ENCODE results near the gene UBE2S.
"Not testable (repeated sequence)": the region's sequence is repeated elsewhere in the genome, so short reads cannot be mapped to it uniquely, and the experiment has no call there.

Gene UBE2S

DNA sequence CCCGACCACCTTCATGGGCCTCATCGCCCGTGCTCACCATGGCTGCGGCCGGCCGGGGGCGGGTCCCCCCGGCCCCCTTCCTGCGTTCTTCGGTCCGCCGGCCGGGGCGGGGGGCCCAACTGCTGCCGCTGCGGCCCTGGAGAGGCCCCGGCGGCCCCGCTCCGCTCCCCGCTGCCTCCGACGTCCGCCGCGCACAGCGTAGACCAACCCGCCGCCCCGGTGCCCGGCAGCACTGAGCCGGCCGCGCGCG lies at the start of gene UBE2S:
Gene UBE2S, minus strand, starts transcription at position 239 of the 250 bp plus-strand sequence. Its CDS starts 199 bp downstream, at position 40.
- FAIRE-seq: not testable (repeated sequence)

DNA sequence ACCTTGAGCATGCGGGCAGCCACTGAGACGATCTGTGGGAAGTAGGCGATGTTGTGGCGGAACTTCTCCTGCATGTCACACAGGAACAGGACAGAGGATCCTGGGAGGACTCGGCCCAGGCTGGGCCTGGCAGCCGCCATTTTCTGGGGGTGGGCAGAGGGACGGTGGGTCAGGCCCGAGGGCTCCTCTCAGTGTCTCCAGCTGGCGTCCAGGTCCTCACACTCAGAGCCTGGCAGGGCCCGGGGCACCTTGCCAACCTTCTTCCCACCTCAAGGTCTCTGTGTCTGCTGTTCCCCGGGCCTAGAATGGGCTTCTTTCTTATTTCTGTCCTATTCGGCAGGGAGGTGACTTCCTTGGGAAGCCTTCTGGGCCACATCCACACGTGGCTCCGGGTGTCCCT lies 48.8 kb upstream of the UBE2S start:
- FAIRE-seq: no peak

DNA sequence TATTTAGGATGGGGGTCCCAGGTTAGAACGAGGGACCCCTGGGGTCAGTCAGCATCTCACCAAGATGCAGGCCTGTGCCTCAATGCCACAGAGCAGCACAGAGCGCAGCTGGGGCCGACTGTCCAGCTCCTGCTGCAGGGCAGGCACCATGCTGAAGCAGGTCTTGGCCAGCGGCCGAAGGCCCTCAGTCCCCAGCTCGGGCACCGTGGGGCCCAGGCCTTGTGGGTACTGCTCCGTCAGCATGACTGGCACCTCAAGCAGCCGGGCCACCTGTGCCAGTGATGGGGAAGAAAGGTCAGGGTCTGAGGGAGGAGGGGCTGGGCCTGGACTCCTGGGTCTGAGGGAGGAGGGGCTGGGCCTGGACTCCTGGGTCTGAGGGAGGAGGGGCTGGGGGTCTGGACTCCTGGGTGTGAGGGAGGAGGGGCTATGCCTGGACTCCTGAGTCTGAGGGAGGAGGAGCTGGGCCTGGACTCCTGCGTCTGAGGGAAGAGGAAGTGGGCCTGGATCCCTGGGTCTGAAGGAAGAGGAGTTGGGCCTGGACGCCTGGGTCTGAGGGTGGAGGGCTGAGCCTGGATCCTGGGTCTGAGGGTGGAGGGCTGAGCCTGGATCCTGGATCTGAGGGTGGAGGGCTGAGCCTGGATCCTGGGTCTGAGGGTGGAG lies 48.1 kb upstream of the UBE2S start:
- FAIRE-seq: no peak

DNA sequence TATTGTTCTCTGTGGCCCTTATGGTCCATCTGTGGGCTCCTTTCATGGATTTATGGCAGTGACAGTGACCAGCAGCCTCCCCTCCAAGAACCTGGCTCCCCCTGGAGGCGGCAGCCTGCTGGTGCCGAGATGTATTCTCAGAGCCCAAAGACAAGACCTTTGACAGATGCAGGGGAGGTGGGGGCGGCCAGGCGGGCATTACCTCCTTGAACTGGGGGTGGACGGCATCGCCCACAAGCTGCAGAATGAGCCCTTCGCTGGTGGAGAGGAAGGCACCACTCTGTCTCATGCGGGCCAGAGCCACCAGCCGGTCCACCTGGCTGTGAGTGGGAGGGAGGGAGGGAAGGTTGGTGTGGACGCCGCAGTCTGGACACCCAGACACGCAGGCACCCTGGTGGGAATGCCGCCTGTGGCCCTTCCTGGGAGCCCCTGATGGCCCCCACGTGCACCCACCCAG lies 47.2 kb upstream of the UBE2S start:
- FAIRE-seq: no peak

DNA sequence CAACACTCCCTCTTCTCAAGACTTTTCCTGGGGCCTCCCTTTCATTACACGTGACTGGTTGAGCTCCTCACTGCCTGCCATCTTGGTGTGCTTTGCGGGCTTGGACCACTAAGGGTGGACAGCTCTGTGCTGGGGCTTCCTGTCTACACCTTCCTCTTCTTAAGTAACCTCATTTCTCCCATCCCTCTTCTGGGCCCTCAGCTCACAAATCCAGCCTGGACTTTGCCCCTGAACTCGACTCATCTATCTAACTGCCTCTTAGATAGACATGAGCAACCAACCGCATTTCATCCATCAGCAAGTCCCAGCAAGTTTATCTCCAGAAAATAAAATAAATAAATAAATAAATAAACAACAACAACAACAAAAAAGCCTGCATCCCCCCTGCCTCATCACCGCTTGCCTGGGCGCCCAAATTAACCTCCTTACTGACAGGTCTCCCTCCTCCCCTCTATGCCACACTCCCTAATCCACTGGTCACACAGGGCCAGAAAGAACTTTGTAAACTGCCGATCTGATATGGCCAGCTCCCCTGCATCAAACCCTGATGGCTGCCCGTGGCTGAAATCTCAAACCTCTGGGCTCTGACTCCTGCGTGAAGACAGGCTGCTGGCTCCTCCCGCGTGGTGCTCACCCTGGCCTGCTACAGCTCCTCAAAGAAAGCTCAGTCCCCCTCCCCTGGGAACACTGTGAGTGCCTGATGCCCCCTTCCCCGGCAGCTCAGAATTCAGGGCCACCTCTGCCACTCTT lies 46.1 kb upstream of the UBE2S start:
- FAIRE-seq: no peak

DNA sequence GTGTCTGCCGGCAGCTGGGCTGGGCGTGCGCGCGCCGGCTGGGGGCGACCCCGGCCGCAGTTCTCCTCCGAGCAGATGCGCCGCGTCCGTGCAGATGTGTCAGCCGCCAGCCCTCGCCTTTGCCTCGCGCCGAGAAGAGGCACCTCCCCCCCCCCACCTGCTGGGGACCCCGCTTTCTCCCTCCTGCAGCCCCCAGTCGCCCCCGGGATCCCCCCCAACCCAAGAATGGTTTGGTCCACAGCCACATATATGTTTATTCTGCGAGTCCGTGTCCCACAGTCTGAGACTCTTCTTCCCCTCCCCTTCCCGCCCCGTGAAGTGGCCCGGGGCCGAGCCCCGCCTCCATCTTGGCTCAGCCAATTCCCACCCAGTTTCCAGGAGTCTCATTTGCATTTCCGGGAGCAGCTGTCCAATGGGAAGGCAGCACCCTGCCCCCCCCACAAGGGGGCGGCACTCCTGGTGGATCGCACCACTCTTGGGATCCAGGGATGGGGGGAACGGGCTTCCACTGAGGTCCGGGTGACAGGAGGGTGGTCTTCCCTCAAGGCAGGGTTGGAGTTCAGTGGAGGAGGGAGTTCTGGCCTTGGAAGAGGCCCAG lies 45.3 kb upstream of the UBE2S start:
- FAIRE-seq: no peak

DNA sequence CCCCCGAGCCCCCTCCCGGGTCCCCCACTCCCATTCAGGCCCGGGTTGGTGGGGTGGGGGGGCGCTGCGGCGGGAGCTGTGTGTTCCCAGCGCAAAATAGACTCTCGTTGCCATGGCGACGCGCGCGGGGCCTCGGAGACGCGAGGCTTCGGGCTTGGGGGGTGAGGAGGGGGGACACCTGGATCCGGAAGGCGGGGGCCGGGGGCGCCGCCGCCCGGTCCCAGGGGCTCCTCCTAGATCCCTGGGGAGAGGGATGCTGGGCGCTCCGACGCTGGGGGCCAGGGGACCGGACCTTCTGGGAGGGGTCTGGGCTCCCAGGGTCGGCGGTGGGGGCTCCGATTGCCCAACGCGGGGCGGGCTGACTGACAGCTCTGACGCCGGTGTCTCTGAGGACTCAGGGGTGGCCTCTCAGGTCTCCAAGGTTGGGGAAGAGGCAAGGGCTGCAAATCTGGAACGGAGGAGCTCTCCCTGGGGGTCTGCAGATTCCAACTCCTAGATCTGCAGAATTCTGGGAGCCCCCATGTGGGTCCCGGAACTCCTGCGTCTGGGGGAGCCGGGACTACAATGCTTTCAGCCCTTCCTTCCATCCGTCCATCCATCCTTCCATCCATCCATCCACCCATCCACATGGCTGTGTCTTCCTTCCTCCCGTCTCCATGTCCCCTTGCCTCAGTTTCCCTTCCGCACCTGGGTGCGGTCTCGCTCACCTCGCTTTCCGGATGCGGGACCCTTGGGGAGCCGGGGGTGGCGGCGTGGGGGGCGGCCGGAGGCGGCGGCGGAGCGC lies 44.6 kb upstream of the UBE2S start:
- no peak for FAIRE-seq

DNA sequence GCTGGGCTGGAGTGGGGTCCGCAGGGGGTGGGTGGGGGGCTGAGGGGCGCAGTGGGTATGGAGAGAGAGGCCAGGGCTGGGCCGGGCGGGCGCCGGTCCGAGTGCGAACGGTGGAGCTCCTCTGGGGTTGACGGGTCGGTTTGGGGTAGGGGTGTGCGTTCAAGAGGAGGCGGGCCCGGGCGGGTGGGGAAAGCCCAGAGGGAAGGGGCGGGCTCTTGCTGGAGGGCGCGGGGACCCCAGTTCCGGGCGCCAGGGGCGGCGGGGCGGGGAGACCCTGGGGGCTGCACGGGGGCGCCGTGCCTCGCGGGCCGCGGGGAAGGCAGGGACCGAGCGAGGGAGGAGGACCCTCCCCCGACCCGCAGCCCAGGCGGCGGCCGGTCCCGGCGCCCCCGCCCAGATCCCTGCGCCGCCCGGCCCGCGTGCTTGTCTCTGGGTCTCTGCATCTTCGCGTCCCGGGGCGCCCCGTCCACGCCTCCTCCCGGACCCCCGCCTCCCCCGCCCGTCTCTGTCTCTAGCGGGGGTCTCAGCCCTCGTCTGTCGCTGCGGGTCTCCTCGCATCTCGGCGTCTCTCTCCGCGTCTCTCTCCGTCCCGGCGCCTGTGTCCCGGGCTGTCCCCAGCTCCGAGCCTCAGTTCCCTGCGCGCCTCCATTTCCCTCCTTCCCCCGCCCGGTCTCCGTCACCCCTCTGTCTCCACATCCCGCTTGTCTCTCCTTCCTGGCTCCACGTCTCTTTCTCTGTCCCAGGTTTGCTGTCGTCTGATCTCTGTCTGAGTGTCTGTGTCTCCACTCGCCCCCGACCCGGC lies 43.8 kb upstream of the UBE2S start:
- FAIRE-seq: no peak

DNA sequence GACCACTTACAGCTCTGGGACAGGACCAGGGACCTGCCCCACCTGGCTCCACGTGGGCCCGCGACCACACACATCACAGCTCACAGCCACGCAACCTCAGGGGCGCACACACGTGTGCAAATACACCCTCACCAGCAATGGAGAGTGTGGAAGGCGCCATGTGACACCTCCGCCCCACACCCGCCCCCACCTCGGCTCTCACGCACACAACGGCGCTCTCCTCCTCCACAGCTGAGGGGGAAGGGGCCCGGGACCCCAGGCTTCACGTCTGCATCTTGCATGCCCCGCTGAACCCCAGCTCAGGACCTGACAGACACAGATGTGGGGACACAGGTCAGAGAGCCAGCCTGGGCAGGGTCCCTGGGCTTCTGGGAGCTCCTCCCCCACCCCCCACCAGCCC lies 41.9 kb upstream of the UBE2S start:
- no peak for FAIRE-seq

DNA sequence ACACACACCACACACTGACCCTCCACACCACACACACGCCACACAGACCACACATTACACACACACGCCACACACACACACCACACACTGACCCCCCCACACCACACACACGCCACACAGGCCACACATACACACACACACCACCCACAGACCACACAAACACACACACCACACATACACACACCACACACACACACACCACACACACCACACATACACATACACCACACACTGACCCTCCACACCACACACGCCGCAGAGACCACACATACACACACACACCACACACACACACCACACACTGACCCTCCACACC lies 40.5 kb upstream of the UBE2S start:
- FAIRE-seq: not testable (repeated sequence)

DNA sequence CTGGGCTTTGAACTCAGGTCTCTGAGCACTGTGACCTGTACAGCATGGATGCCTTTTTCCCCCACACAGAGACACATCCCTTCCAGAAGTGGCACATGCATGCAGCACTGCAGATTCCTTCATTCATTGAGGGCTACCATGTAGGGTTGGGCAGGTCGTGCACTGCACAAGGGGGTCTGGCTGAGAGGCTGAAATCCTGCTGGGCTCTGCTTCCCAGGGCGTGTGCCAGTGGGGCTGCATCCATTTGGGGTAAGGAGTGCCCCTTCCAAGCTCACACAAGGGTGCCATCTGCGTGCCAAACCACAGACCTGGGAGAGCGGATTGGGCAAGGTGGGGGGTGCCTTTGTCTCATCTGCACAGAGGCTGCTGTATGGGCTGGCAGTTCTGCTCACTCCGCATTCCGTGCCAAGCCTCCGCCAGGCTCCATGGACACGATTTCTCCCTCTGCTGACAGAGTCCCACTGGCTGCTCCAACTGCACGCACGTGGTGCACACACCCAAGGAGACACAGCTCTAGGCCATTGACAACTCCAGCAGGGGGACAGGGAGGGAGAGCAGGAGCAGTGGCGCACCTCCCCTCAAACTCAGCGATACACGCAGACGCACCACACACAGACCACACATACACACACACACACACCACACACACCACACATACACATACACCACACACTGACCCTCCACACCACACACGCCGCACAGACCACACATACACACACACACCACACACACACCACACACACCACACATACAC lies 40.0 kb upstream of the UBE2S start:
- no peak for FAIRE-seq

DNA sequence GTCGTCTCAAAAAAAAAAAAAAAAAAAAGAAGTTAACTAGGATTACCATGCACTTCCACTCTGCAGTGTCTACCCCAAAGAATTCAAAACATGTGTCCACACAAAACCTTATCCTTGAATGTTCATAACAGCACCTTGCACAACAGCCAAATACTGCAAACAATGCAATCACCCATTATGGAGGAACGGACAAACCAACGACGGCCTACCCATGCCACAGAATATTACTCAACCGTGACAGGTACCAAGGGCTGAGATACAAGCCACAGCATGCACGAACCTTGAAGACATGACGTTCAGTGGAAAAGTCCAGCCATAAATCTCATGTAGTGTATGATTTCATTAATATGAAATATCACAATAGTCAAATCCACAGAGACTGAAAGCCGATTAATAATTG lies 38.5 kb upstream of the UBE2S start:
- no peak for FAIRE-seq

DNA sequence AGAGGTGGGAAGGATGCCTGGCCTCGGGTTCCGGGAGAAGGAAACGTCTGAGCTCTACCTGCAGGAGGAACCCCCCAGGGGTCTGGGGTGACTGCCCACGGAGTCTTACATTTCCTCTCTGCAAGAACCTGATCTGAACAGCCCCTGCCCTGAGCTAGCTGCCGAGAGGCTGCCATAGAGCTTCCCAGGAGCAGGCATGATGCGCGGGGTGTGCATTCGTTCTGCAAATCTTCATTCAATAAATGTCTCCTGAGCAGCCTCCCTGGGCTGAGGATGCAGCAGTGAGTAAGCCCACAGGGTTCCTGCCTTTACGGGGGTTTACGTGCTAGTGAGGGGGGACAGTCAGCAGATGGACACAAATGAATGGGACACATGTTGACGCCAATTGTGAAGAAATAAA lies 37.1 kb upstream of the UBE2S start:
- FAIRE-seq: no peak

DNA sequence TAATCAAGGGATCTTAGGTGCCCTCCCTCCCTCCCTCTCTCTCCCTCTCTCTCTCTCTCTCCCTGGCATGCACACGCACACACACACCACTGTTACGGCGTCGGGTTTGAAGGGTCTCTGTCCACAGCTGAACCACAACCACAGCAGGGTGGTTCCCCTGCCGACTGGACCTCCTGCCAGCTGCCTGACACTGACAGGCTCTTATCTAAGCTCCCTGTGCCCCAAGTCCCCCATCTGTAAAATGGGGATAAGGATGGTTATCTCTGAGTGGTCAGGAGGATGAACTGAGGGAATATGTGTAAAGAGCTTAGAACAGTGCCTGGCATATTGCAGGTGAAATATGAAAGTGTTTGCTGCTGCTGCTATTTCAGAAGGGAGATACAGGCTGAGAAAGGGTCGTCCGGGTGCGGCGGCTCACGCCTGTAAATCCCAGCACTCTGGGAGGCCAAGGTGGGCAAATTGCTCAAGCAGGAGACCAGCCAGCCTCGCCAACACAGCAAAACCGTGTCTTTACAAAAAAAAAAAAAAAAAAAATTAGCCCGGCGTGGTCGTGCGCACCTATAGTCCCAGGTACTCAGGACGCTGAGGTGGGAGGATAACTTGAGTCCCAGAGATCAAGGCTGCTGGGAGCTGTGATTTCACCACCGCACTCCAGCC lies 36.4 kb upstream of the UBE2S start:
- FAIRE-seq: no peak

DNA sequence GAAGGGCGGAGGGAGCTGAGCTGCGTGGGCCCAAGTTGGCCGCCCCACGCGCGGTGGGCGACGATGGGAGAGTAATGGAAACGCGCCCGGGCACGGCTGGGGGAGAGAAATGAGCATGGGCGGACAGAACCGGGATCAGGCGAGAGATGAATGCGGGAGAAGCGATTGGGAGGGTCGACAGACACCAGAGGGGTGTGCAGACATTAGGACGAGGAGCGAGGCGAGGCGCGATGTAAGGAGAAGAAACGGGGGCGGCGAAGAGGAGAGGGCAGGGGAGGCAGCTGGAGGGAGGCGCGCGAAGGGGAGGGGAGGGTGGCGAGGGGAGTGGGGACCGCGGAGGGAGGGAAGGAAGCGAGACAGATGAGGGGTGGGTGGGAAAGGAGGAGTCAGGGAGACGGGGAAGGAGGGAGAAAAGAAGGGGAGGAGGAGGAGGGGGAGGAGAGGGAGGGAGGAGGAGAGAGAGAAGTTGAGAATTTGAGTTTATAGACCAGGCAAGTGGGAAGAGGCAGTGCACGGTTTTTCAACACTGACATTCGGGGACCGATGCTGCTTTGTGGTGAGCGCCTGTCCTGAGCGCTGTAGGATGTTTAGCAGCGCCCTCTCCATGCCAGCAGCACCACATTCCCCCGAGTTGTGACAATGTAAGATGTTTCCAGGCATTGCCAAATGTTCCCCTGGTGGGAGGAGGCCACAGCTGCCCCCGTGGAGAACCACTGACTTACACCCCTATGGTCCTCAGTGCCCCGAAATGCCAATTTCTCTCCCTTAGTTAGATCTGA lies 35.6 kb upstream of the UBE2S start, which contains the start of gene SHISA7:
Gene SHISA7, minus strand, starts transcription at position 256 of the 779 bp plus-strand sequence. CDS start 437 bp downstream, outside the sequence.
- FAIRE-seq: no peak

DNA sequence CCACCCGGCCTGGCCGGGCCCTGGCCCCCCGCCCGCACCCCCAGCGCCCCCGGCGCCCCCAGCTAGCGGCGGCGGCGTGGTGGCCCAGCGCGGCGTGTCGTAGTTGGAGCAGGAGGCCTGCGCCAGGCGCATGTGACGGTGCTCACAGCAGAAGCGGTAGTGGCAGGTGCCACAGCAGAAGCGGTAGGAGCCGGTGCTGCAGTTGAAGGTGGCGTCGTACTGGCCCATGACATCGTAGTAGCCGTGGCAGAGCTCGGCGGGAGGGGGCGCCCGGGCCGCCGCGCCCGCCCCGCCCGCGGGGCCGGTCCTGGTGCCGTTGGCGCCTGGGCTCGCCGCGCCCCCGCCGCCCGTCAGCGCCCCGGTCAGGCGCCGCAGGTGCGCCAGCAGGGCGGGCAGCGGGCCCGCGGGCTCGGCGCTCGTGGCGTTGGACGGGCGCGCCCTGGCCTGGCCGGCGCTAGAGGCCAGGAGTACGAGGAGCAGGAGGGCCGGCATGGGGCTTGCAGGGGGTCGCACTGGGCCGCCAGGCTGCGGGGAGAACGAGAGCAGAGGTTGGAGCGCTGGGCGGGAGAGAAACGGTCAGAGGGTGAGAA lies 34.9 kb upstream of the UBE2S start:
- FAIRE-seq: no peak

DNA sequence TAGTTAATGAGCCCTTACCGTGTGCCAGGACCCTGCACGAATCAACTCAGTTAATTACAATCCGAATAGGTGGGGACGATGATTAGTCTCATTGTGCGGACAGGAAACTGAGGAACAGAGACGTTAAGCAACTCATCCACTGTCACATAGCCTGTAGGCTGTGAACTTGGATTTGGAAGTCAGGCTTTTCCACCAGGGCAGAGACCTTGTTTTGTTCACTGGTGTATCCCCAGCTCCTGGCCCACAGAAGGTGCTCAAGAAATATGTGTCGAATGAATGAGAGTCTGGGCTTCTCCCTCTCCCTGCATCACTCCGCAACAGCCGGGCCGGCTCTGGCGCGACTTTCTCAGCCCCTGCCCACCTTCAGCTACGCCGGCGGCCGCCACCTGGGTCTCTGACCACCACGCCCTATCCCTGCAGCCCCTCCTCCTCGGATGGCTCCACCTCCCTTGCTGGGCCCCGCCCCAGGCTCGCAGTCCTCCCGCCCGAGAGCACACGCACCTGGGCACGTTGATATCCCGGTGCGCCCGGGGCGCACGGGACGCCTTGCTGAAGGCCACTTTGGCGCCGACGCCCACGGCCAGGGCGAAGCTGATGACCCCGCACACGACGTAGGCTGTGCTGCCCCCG lies 34.2 kb upstream of the UBE2S start:
- FAIRE-seq: no peak

DNA sequence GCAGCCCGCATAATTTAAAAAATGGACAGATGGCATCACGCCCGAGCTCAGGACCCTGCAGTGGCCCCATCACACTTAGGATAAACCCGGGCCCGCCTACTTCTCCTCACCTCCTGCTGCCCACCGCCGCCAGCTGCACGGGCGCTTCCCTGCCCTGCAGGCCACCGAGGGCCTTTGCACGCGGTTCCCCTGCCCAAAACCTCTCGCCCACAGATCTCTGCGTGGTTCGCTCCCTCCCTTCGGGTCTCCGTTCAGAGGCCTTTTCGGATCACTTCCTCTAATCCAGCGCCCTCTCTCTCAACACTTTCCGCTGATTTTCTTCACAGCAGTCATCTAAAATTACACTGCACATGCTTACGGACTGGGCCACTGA lies 33.7 kb upstream of the UBE2S start:
- FAIRE-seq: no peak

DNA sequence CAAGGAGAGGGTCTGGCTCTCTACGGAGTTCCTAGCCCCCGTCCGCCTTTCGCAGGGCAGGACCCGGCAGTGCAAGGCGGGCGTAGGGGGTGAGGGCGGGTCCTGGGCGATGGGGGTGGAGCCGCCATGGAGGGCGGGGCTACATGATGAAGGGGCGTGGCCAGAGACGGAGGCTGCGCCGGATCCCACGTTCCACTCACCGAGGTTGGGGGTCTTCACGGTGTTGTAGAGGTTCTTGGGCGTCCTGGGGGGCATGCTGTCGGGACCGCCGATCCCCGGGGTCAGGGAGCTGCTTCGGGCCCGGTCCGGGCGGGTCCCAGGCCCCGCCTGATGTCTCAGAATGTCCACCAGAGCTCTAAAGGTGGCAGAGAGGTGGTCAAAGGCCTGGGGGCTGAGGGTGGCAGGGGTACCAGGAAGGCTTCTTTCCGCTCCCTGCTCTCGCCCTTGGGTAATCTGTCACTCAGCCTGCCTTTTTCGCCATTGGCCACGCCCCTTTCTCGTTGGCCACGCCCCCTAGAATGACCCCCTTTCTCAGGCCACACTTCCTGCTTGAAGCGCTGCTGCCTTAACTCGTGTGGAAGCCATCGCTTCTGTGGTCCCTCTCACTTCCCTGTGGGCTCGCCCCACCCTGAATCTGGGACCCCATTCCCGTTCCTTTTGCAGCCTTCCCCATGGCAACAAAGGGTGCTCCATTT lies 33.0 kb upstream of the UBE2S start:
- no peak for FAIRE-seq
